Subcutaneous adipose tissue (tissue), 4 donors: Measurements from ENCODE around the gene KMT5B. TPM values are rescaled to one million over a fixed set of nuclear protein-coding genes. Genes with fewer than 3 reads are reported as not detected.

Source experiments
- CTCF ChIP-seq: fragments of 450-650 bp; IDR thresholded peaks from one replicate; pipeline ENCODE4 v1.5.1; 2016; ENCODE audit warnings: low read depth, mild to moderate bottlenecking, control low read depth, antibody characterized with exemption, moderate library complexity
- total RNA-seq, 4 donors: library from RNA; depleted of rRNA; stranded (reverse); fragments of >200 nt; gene quantifications; one replicate each; pipeline ENCODE4 v1.1.0, GENCODE V29; 2016

Gene KMT5B
- total RNA-seq, 4 donors from 2014 or later, result 30.6 to 42.8 (median 37.9) TPM

DNA sequence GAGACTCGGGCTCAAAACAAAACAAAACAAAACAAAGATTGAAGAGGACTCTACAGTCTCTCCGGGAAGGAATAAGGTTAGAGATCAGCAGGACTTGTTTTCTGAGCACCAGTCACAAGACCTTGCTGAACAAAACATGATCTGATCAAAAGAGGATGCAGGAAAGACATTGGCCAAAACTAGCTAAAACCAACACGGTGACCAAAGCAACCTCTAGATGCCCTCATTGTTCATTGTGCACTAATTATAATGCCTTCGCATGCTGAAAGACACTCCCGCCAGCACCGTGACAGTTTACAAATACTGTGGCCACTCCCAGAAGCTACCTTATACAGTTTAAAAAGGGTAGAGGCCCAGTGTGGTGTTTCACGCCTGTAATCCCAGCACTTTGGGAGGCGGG is 76.2 kb downstream of the KMT5B start:
- TF ChIP-seq CTCF, result no peak

GRCh38 chr11:68135161-68135560 is 77.9 kb downstream of the KMT5B start:
- TF ChIP-seq CTCF, result no peak

DNA sequence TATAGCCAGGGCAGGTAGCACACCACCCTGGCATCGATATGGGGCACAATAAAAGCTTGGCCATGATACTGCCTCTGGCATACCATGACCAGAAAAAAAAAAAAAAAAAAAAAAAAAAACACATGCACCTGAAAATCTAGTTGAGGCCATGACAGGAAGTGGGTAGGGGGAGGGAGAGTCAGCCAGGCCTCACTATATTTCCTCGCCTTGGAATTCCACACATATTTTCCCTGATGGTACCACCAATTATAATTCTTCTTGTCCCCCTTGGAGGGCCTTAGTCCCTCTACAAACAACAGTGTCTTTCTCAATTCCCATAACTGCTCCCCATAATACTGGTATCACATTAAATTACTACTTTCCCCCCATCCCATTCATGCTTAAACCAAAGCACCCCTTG is 79.3 kb downstream of the KMT5B start:
- TF ChIP-seq CTCF, result no peak

- no peak for TF ChIP-seq CTCF
These were observed 83.0 kb downstream of the KMT5B start for GRCh38 chr11:68130121-68130520.

- no peak for TF ChIP-seq CTCF
These were observed 84.3 kb downstream of the KMT5B start for GRCh38 chr11:68128682-68129327.

GRCh38 chr11:68127714-68128681 is 85.1 kb downstream of the KMT5B start:
- TF ChIP-seq CTCF, result no peak

- no peak for TF ChIP-seq CTCF
These were observed 87.9 kb downstream of the KMT5B start for GRCh38 chr11:68125164-68125563.
